Lower leg skin (tissue), 4 donors: ENCODE results near the gene TAS2R31. TPM values are rescaled to one million over a fixed set of nuclear protein-coding genes. Genes with fewer than 3 reads are reported as not detected.

ENCODE experiments used
- DNase-seq, 2 donors: peaks; one replicate each; pipeline ENCODE4 v3.0.0-alpha.2; 2019; ENCODE audit warnings: low spot score in 2 of 2
- H3K4me3 ChIP-seq: fragments of 200-600 bp; sonication (generic); 2 replicates; pipeline ENCODE4 v1.5.1; 2017; ENCODE audit warnings: mild to moderate bottlenecking, low read depth; ENCODE audit not compliant: poor library complexity, severe bottlenecking
- CTCF ChIP-seq, 3 donors: fragments of 450-650 bp; IDR thresholded peaks; one replicate each; pipeline ENCODE4 v1.5.1; 2016; ENCODE audit warnings: antibody characterized with exemption in 3 of 3, mild to moderate bottlenecking in 3 of 3, moderate library complexity in 2 of 3
- POLR2A ChIP-seq, 2 donors: fragments of 450-650 bp; IDR thresholded peaks; one replicate each; pipeline ENCODE4 v1.6.1; 2016 to 2017; ENCODE audit warnings: antibody characterized with exemption in 2 of 2, mild to moderate bottlenecking in 1 of 2, moderate library complexity in 1 of 2
- WGBS, 2 donors: methylation state at CpG; one replicate each; pipeline ENCODE4 v1.1.5; 2018; 5-methylcytosine and 5-hydroxymethylcytosine counted together
- intact Hi-C: fragments of 100-400 bp; cut with DNase I; formaldehyde crosslinking; loops from one replicate; pipeline ENCODE4 v1.15.0; 2023; ENCODE audit warnings: low total_unique reads
- total RNA-seq, 4 donors: library from RNA; depleted of rRNA; stranded (reverse); fragments of >200 nt; gene quantifications; one replicate each; pipeline ENCODE4 v1.1.0, GENCODE V29; 2016

TAS2R31 gene, protein sequence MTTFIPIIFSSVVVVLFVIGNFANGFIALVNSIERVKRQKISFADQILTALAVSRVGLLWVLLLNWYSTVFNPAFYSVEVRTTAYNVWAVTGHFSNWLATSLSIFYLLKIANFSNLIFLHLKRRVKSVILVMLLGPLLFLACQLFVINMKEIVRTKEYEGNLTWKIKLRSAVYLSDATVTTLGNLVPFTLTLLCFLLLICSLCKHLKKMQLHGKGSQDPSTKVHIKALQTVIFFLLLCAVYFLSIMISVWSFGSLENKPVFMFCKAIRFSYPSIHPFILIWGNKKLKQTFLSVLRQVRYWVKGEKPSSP
- total RNA-seq, result 1 to 10 TPM in 1 of 4 donors, under 1 TPM in 2, not detected in 1; 0.27 to 1.1 (median 0.68) TPM

DNA sequence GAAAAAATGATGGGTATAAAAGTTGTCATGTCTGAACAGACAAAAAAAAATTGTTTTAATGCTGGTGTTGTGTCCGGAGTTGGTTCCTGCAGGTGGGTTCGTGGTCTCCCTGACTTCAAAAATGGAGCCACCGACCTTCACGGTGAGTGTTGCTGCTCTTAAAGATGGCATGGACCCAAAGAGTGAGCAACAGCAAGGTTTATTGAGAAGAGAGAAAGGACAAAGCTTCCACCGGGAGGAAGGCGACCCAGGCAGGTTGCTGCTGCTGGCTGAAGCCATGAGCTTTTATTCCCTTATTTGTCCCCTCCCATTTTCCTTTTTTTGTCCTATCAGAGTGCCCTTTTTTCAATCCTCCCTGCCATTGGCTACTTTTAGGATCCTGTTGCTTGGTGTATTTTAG, at the start of gene TAS2R31:
Gene TAS2R31 (minus strand): TSS at position 101 of the 400 bp plus-strand sequence. CDS start 72 bp downstream, at position 29.
- no peak for DNase-seq
- 94 to 95% methylated on average over 6 of the region's 6 CpGs for WGBS, 2 donors
- H3K4me3 ChIP-seq, result no peak within 1 kb of the TSS
- intact Hi-C loops, result no loop called here
- no peak for TF ChIP-seq CTCF (IDR thresholded peaks at IDR 0.05)
- TF ChIP-seq POLR2A (IDR thresholded peaks at IDR 0.05), result no peak

GRCh38 chr12:11078246-11078645, 47.0 kb upstream of the TAS2R31 start:
- no peak overlapping the region for H3K4me3 ChIP-seq
- no peak for DNase-seq
- intact Hi-C loops, result no loop called here
- no peak for TF ChIP-seq POLR2A (IDR thresholded peaks at IDR 0.05)
- TF ChIP-seq CTCF (IDR thresholded peaks at IDR 0.05), result no peak
- 92 to 93% methylated on average over 1 of the region's 1 CpG for WGBS, 2 donors

GRCh38 chr12:11075642-11076041, 44.4 kb upstream of the TAS2R31 start:
- intact Hi-C loops, result no loop called here
- TF ChIP-seq CTCF (IDR thresholded peaks at IDR 0.05), result no peak
- TF ChIP-seq POLR2A (IDR thresholded peaks at IDR 0.05), result no peak
- 76 to 84% methylated on average over 3 of the region's 3 CpGs for WGBS, 2 donors
- no peak for DNase-seq
- H3K4me3 ChIP-seq, result no peak overlapping the region

- H3K4me3 ChIP-seq, result no peak overlapping the region
- intact Hi-C loops, result no loop called here
- DNase-seq, result peak in 1 of 2 donors; percentile 65
- WGBS, 2 donors, result 56 to 65% methylated on average over 4 of the region's 4 CpGs
- TF ChIP-seq POLR2A (IDR thresholded peaks at IDR 0.05) (no peak), CTCF (IDR thresholded peaks at IDR 0.05) (no peak)
These were observed 40.2 kb upstream of the TAS2R31 start for GRCh38 chr12:11071414-11071813.

- intact Hi-C loops, result no loop called here
- TF ChIP-seq POLR2A (IDR thresholded peaks at IDR 0.05), result no peak
- TF ChIP-seq CTCF (IDR thresholded peaks at IDR 0.05), result no peak
- WGBS, 2 donors, result 51 to 73% methylated on average over 1 of the region's 1 CpG
- no peak overlapping the region for H3K4me3 ChIP-seq
- no peak for DNase-seq
These were observed 39.8 kb upstream of the TAS2R31 start for GRCh38 chr12:11070999-11071398.
